COLO829 (cell line): ENCODE results near the gene FHIT.

Experiments
- DNase-seq: peaks from one replicate; pipeline ENCODE4 v3.0.0; 2012; ENCODE audit warnings: low spot score

Gene FHIT

GRCh38 chr3:59717679-59718205 lies 1533.5 kb downstream of the FHIT start:
- no peak for DNase-seq

GRCh38 chr3:59714066-59714465 lies 1537.2 kb downstream of the FHIT start:
- DNase-seq = no peak

GRCh38 chr3:59710554-59710953 lies 1540.7 kb downstream of the FHIT start:
- DNase-seq = no peak

- DNase-seq = no peak
Observed at GRCh38 chr3:59709702-59710553, 1541.3 kb downstream of the FHIT start.

- DNase-seq = no peak
Observed at GRCh38 chr3:59708202-59708601, 1543.0 kb downstream of the FHIT start.

DNA sequence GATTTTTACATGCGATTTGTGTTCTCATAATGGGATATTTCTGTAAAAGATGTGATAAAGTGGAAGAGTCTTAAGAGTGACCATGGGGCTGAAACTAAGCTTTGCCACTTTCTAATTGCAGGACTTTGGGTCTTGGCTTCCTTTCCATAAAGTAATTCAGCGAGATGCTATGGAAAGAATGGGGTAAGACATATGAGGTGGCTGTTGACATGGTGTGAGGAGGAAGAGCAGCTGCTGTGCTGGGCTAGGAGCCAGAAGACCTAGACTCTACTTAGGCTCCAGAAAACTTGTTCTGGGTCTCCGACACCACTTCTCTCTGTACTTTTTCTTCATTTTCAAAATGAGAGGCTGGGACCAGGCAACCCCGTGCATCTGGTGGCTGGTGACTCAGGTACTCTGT lies 1547.0 kb downstream of the FHIT start:
- DNase-seq = no peak

GRCh38 chr3:59699648-59700320 lies 1551.5 kb downstream of the FHIT start:
- DNase-seq = no peak
